Measurements from ENCODE around the gene PDLIM5.
"Not testable (repeated sequence)": the region's sequence is repeated elsewhere in the genome, so short reads cannot be mapped to it uniquely, and the experiment has no call there.

Gene PDLIM5

GRCh38 chr4:94550851-94551250 is 99.1 kb downstream of the PDLIM5 start:
- in situ Hi-C loops (cut with MboI; ENCODE audit: low sequenced_read_pairs) = no loop called here

GRCh38 chr4:94551643-94552564 is 100.2 kb downstream of the PDLIM5 start:
- in situ Hi-C loops (cut with MboI; ENCODE audit: low sequenced_read_pairs) = no loop called here

GRCh38 chr4:94556047-94556446 is 104.3 kb downstream of the PDLIM5 start:
- in situ Hi-C loops (cut with MboI; ENCODE audit: low sequenced_read_pairs) = not testable (repeated sequence)

- in situ Hi-C loops (cut with MboI; ENCODE audit: low sequenced_read_pairs) = not testable (repeated sequence)
These were observed 105.9 kb downstream of the PDLIM5 start for GRCh38 chr4:94557632-94558031.

- in situ Hi-C loops (cut with MboI; ENCODE audit: low sequenced_read_pairs) = no loop called here
These were observed 106.7 kb downstream of the PDLIM5 start for GRCh38 chr4:94558392-94558904.

GRCh38 chr4:94559351-94559806 is 107.6 kb downstream of the PDLIM5 start:
- in situ Hi-C loops (cut with MboI; ENCODE audit: low sequenced_read_pairs) = no loop called here

- in situ Hi-C loops (cut with MboI; ENCODE audit: low sequenced_read_pairs) = no loop called here
These were observed 109.7 kb downstream of the PDLIM5 start for GRCh38 chr4:94561249-94562024.

- in situ Hi-C loops (cut with MboI; ENCODE audit: low sequenced_read_pairs) = no loop called here
These were observed 110.5 kb downstream of the PDLIM5 start for GRCh38 chr4:94562285-94562684.

- in situ Hi-C loops (cut with MboI; ENCODE audit: low sequenced_read_pairs) = no loop called here
These were observed 112.5 kb downstream of the PDLIM5 start for GRCh38 chr4:94564252-94564651.

GRCh38 chr4:94566420-94566819 is 114.7 kb downstream of the PDLIM5 start:
- in situ Hi-C loops (cut with MboI; ENCODE audit: low sequenced_read_pairs) = no loop called here

GRCh38 chr4:94567811-94568210 is 116.1 kb downstream of the PDLIM5 start:
- in situ Hi-C loops (cut with MboI; ENCODE audit: low sequenced_read_pairs) = no loop called here

GRCh38 chr4:94570558-94570957 is 118.8 kb downstream of the PDLIM5 start:
- in situ Hi-C loops (cut with MboI; ENCODE audit: low sequenced_read_pairs) = no loop called here

GRCh38 chr4:94571298-94571697 is 119.6 kb downstream of the PDLIM5 start:
- in situ Hi-C loops (cut with MboI; ENCODE audit: low sequenced_read_pairs) = no loop called here

GRCh38 chr4:94571715-94572114 is 120.0 kb downstream of the PDLIM5 start:
- in situ Hi-C loops (cut with MboI; ENCODE audit: low sequenced_read_pairs) = no loop called here

- in situ Hi-C loops (cut with MboI; ENCODE audit: low sequenced_read_pairs) = no loop called here
These were observed 122.3 kb downstream of the PDLIM5 start for GRCh38 chr4:94574050-94574449.

GRCh38 chr4:94574616-94575015 is 122.9 kb downstream of the PDLIM5 start:
- in situ Hi-C loops (cut with MboI; ENCODE audit: low sequenced_read_pairs) = no loop called here

- in situ Hi-C loops (cut with MboI; ENCODE audit: low sequenced_read_pairs) = no loop called here
These were observed 123.9 kb downstream of the PDLIM5 start for GRCh38 chr4:94575652-94576051.

GRCh38 chr4:94576210-94576609 is 124.5 kb downstream of the PDLIM5 start:
- in situ Hi-C loops (cut with MboI; ENCODE audit: low sequenced_read_pairs) = no loop called here

- in situ Hi-C loops (cut with MboI; ENCODE audit: low sequenced_read_pairs) = no loop called here
These were observed 125.4 kb downstream of the PDLIM5 start for GRCh38 chr4:94577136-94577535.

GRCh38 chr4:94578195-94578594 is 126.5 kb downstream of the PDLIM5 start:
- in situ Hi-C loops (cut with MboI; ENCODE audit: low sequenced_read_pairs) = no loop called here

GRCh38 chr4:94581766-94582165 is 130.0 kb downstream of the PDLIM5 start:
- in situ Hi-C loops (cut with MboI; ENCODE audit: low sequenced_read_pairs) = no loop called here

GRCh38 chr4:94582517-94582916 is 130.8 kb downstream of the PDLIM5 start:
- in situ Hi-C loops (cut with MboI; ENCODE audit: low sequenced_read_pairs) = no loop called here
